WTC11 (cell line): ENCODE results near the gene MARS2. TPM values are rescaled to one million over a fixed set of nuclear protein-coding genes. Genes with fewer than 3 reads are reported as not detected.

Source experiments
- ATAC-seq: fragments of 200-7000 bp; cut with Tn5 transposase; 2 replicates; pipeline ENCODE4 v1.10.0; 2021; ENCODE audit warnings: mild to moderate bottlenecking, moderate library complexity
- CTCF ChIA-PET: fragments of 300-600 bp; sonication (Branson Sonifier 250); formaldehyde crosslinking; loops from one replicate; lab custom pipeline; 2021; ENCODE audit warnings: antibody characterized with exemption; lab: Charles Lee
- POLR2A ChIA-PET: fragments of 350-600 bp; sonication (Branson Sonifier 250); formaldehyde crosslinking; loops from one replicate; lab custom pipeline; 2021; ENCODE audit warnings: antibody characterized with exemption; lab: Charles Lee
- DNase-seq: peaks from one replicate; pipeline ENCODE4 v3.0.0; 2021; ENCODE audit warnings: low spot score
- H3K27ac Mint-ChIP-seq: 2 replicates; pipeline ENCODE4 v1.8.0; 2021; ENCODE audit warnings: mixed read lengths
- H3K27me3 Mint-ChIP-seq: 2 replicates; pipeline ENCODE4 v1.8.0; 2021; ENCODE audit warnings: low read depth, mild to moderate bottlenecking, moderate library complexity, mixed read lengths
- H3K36me3 Mint-ChIP-seq: 2 replicates; pipeline ENCODE4 v1.8.0; 2021; ENCODE audit warnings: mixed read lengths
- H3K4me1 Mint-ChIP-seq: 2 replicates; pipeline ENCODE4 v1.8.0; 2022; ENCODE audit warnings: mixed read lengths
- H3K4me3 Mint-ChIP-seq: 2 replicates; pipeline ENCODE4 v1.8.0; 2021; ENCODE audit warnings: mild to moderate bottlenecking, moderate library complexity, mixed read lengths
- H3K9me3 Mint-ChIP-seq: 2 replicates; pipeline ENCODE4 v1.8.0; 2021; ENCODE audit warnings: mixed read lengths
- ATF1 ChIP-seq: sonication (generic); formaldehyde crosslinking; IDR thresholded peaks from 2 replicates; pipeline ENCODE4 v1.8.1; 2023; ENCODE audit warnings: mild to moderate bottlenecking, moderate library complexity, missing genetic modification reagents
- ATF6 ChIP-seq: sonication (generic); formaldehyde crosslinking; IDR thresholded peaks from 2 replicates; pipeline ENCODE4 v1.8.1; 2023; ENCODE audit warnings: mild to moderate bottlenecking, missing genetic modification reagents
- CTCF ChIP-seq: fragments of 200-600 bp; IDR thresholded peaks from 2 replicates; pipeline ENCODE4 v1.8.0; 2022; ENCODE audit warnings: antibody characterized with exemption
- FOXP4 ChIP-seq: sonication (generic); formaldehyde crosslinking; IDR thresholded peaks from 2 replicates; pipeline ENCODE4 v1.8.0; 2022; ENCODE audit warnings: mild to moderate bottlenecking, missing genetic modification reagents
- MAX ChIP-seq: sonication (generic); formaldehyde crosslinking; IDR thresholded peaks from 2 replicates; pipeline ENCODE4 v1.8.0; 2022; ENCODE audit warnings: mild to moderate bottlenecking, missing genetic modification reagents
- MYBL2 ChIP-seq: sonication (generic); formaldehyde crosslinking; IDR thresholded peaks from 2 replicates; pipeline ENCODE4 v1.8.1; 2023; ENCODE audit warnings: mild to moderate bottlenecking, moderate library complexity, missing genetic modification reagents
- NR2C2 ChIP-seq: sonication (generic); formaldehyde crosslinking; IDR thresholded peaks from 2 replicates; pipeline ENCODE4 v1.8.0; 2022; ENCODE audit warnings: mild to moderate bottlenecking, missing genetic modification reagents
- RELA ChIP-seq: sonication (generic); formaldehyde crosslinking; IDR thresholded peaks from 2 replicates; pipeline ENCODE4 v1.8.1; 2022; ENCODE audit warnings: missing genetic modification reagents, mild to moderate bottlenecking, borderline replicate concordance
- TEAD4 ChIP-seq: sonication (generic); formaldehyde crosslinking; IDR thresholded peaks from 2 replicates; pipeline ENCODE4 v1.8.0; 2022; ENCODE audit warnings: mild to moderate bottlenecking, missing genetic modification reagents
- USF1 ChIP-seq: sonication (generic); formaldehyde crosslinking; IDR thresholded peaks from 2 replicates; pipeline ENCODE4 v1.8.0; 2022; ENCODE audit warnings: mild to moderate bottlenecking, missing genetic modification reagents
- ZBTB43 ChIP-seq: sonication (generic); formaldehyde crosslinking; IDR thresholded peaks from 2 replicates; pipeline ENCODE4 v1.8.1; 2023; ENCODE audit warnings: mild to moderate bottlenecking, missing genetic modification reagents
- ZNF219 ChIP-seq: sonication (generic); formaldehyde crosslinking; IDR thresholded peaks from 2 replicates; pipeline ENCODE4 v1.8.0; 2023; ENCODE audit warnings: missing genetic modification reagents, mild to moderate bottlenecking, borderline replicate concordance
- ZNF425 ChIP-seq: fragments of 250-450 bp; sonication (Bioruptor Pico); conservative IDR thresholded peaks from 2 replicates; pipeline ENCODE4 v1.9.0; 2021; ENCODE audit warnings: mild to moderate bottlenecking
- ZNF512 ChIP-seq: sonication (generic); formaldehyde crosslinking; IDR thresholded peaks from 2 replicates; pipeline ENCODE4 v1.8.1; 2022; ENCODE audit warnings: missing genetic modification reagents, borderline replicate concordance
- total RNA-seq: library from RNA; stranded (reverse); gene quantifications from 3 replicates; pipeline ENCODE4 v1.2.3, GENCODE V29; 2021

Gene MARS2
- total RNA-seq, 1 experiment from 2014 or later = 32.2 TPM

- Mint-ChIP-seq H3K36me3 (no peaks in the 10 kb centered on the region), H3K27me3 (no peaks in the 10 kb centered on the region), H3K4me3 (peak overlapping the region; percentile 53), H3K4me1 (peaks cover 47% of the 10 kb centered on the region), H3K27ac (no peak overlapping the region), H3K9me3 (no peaks in the 10 kb centered on the region)
- no peak for DNase-seq
- no peak for ATAC-seq
- POLR2A ChIA-PET = interaction anchor here (0.7 kb wide), 1 partner anchor 44 kb away, joined by 4 read pairs; no protein-coding TSS in a partner anchor
- TF ChIP-seq ATF1 (CRISPR knock-in tag) (no peak), TEAD4 (no peak), FOXP4 (CRISPR knock-in tag) (no peak), ZNF512 (CRISPR knock-in tag) (no peak), ZNF219 (no peak), MAX (CRISPR knock-in tag) (no peak), NR2C2 (CRISPR knock-in tag) (no peak), CTCF (no peak), ATF6 (CRISPR knock-in tag) (no peak), USF1 (CRISPR knock-in tag) (no peak), ZBTB43 (CRISPR knock-in tag) (no peak), MYBL2 (CRISPR knock-in tag) (no peak), RELA (no peak), ZNF425 (CRISPR knock-in tag) (no peak)
- CTCF ChIA-PET = no interaction called here
These were observed 30.6 kb upstream of the MARS2 start for GRCh38 chr2:197674591-197674990.
